Measurements from ENCODE around the gene PTPRH. TPM values are rescaled to one million over a fixed set of nuclear protein-coding genes. Genes with fewer than 3 reads are reported as not detected.
A peak's percentile ranks its signal among the peaks of the same experiment; 100 is the strongest.

PTPRH gene
- total RNA-seq, 1 experiment from 2014 or later: 11.7 TPM

- Histone ChIP-seq H3K9me3 (ENCODE audit: insufficient read depth, low read depth) (peaks cover 16% of the 10 kb centered on the region; the same call in 1 of the 2 replicates), H3F3A (ENCODE audit: insufficient read depth, low read depth) (peaks cover 28% of the 10 kb centered on the region), H3K27ac (peak overlapping the region; percentile 92), H3K27me3 (ENCODE audit: insufficient read depth, low read depth) (no peaks in the 10 kb centered on the region), H4K20me1 (ENCODE audit: insufficient read depth) (no peaks in the 10 kb centered on the region), H3K4me2 (peak overlapping the region; percentile 92), H3K36me3 (ENCODE audit: low read depth) (no peaks in the 10 kb centered on the region), H3K9me2 (ENCODE audit: insufficient read depth) (no peaks in the 10 kb centered on the region), H3K79me2 (ENCODE audit: low read depth) (no peaks in the 10 kb centered on the region), H3K4me1 (replicated peaks; ENCODE audit: insufficient read depth) (peaks cover 15% of the 10 kb centered on the region), H3K4me3 (peak overlapping the region; percentile 61), H2AFZ (no peak overlapping the region; the same call in 1 of the 2 replicates)
- CTCF ChIA-PET: interaction anchor here (0.6 to 1.2 kb wide), 2 partner anchors 42 to 332 kb away, joined by 3 to 4 read pairs; partner anchors contain the start of gene PPP6R1
- POLR2A ChIA-PET (ENCODE audit: unreplicated experiment): interaction anchor here (0.5 to 1.2 kb wide), 3 partner anchors 44 to 1158 kb away, joined by 6 to 19 read pairs (median 11); no protein-coding TSS in a partner anchor
- TSS peak; percentile 28 for BruUV-seq (replicated peaks)
- TF ChIP-seq EZH2 (IDR thresholded peaks at IDR 0.05; ENCODE audit: low read depth) (no peak), CTCF (conservative IDR thresholded peaks at IDR 0.05) (no peak)
- intact Hi-C loops (cut with micrococcal nuclease; ENCODE audit: unreplicated experiment): loop anchor here (1.0 to 2.0 kb wide), 5 partner anchors 28 to 70 kb away; partner anchors contain the start of genes DNAAF3 and PPP6R1
- DNase-seq: peak; percentile 95 to 100
Observed at GRCh38 chr19:55216461-55217198, 7.3 kb upstream of the PTPRH start.

GRCh38 chr19:55213547-55213946 lies 4.2 kb upstream of the PTPRH start:
- no peak for DNase-seq
- Histone ChIP-seq H3K79me2 (ENCODE audit: low read depth) (no peaks in the 10 kb centered on the region), H3K36me3 (ENCODE audit: low read depth) (no peaks in the 10 kb centered on the region), H3K4me2 (no peak overlapping the region), H3K9me3 (ENCODE audit: insufficient read depth, low read depth) (peaks cover 16% of the 10 kb centered on the region; the same call in 1 of the 2 replicates), H3K27ac (no peak overlapping the region), H2AFZ (no peak overlapping the region), H3K4me1 (replicated peaks; ENCODE audit: insufficient read depth) (peaks cover 39% of the 10 kb centered on the region), H3K9me2 (ENCODE audit: insufficient read depth) (no peaks in the 10 kb centered on the region), H3F3A (ENCODE audit: insufficient read depth, low read depth) (peaks cover 48% of the 10 kb centered on the region), H3K27me3 (ENCODE audit: insufficient read depth, low read depth) (no peaks in the 10 kb centered on the region), H4K20me1 (ENCODE audit: insufficient read depth) (no peaks in the 10 kb centered on the region), H3K4me3 (no peak overlapping the region)
- BruUV-seq (replicated peaks): no TSS peak
- intact Hi-C loops (cut with micrococcal nuclease; ENCODE audit: unreplicated experiment): no loop called here
- CTCF ChIA-PET: no interaction called here
- no peak for TF ChIP-seq EZH2 (IDR thresholded peaks at IDR 0.05; ENCODE audit: low read depth)
- no peak for TF ChIP-seq CTCF (conservative IDR thresholded peaks at IDR 0.05)
- POLR2A ChIA-PET (ENCODE audit: unreplicated experiment): no interaction called here

- CTCF ChIA-PET: no interaction called here
- H3K4me2 ChIP-seq: no peak overlapping the region
- H3F3A ChIP-seq (ENCODE audit: insufficient read depth, low read depth): peaks cover 42% of the 10 kb centered on the region
- no peak for DNase-seq
- H3K4me1 ChIP-seq (replicated peaks; ENCODE audit: insufficient read depth): peaks cover 36% of the 10 kb centered on the region
- no peak overlapping the region for H2AFZ ChIP-seq
- H4K20me1 ChIP-seq (ENCODE audit: insufficient read depth): no peaks in the 10 kb centered on the region
- H3K27me3 ChIP-seq (ENCODE audit: insufficient read depth, low read depth): no peaks in the 10 kb centered on the region
- intact Hi-C loops (cut with micrococcal nuclease; ENCODE audit: unreplicated experiment): no loop called here
- H3K9me2 ChIP-seq (ENCODE audit: insufficient read depth): no peaks in the 10 kb centered on the region
- TF ChIP-seq EZH2 (IDR thresholded peaks at IDR 0.05; ENCODE audit: low read depth) (no peak), CTCF (conservative IDR thresholded peaks at IDR 0.05) (peak; percentile 57)
- H3K27ac ChIP-seq: no peak overlapping the region
- no peaks in the 10 kb centered on the region for H3K36me3 ChIP-seq (ENCODE audit: low read depth)
- no TSS peak for BruUV-seq (replicated peaks)
- peaks cover 16% of the 10 kb centered on the region; the same call in 1 of the 2 replicates for H3K9me3 ChIP-seq (ENCODE audit: insufficient read depth, low read depth)
- no peaks in the 10 kb centered on the region for H3K79me2 ChIP-seq (ENCODE audit: low read depth)
- POLR2A ChIA-PET (ENCODE audit: unreplicated experiment): interaction anchor here (0.6 kb wide), 1 partner anchor 14 kb away, joined by 3 read pairs; no protein-coding TSS in a partner anchor
- no peak overlapping the region for H3K4me3 ChIP-seq
Observed at GRCh38 chr19:55212447-55212846, 3.1 kb upstream of the PTPRH start.

All from PC-9 (cell line).